OCI-LY1 (cell line): Measurements from ENCODE around the gene PPP6R1.

Experiments
- EZH2 ChIP-seq: fragments of 200-600 bp; sonication (generic), shearing (Covaris generic); IDR thresholded peaks from 2 replicates; pipeline ENCODE4 v1.8.0; 2017; ENCODE audit warnings: borderline replicate concordance, mixed run types, mild to moderate bottlenecking, antibody characterized with exemption, low read length, moderate library complexity, mixed read lengths
- TF ChIP-seq, protein P1 (sequence below): fragments of 200-600 bp; sonication (generic), shearing (Covaris generic); IDR thresholded peaks from 2 replicates; pipeline ENCODE4 v1.5.1; 2017; ENCODE audit warnings: mild to moderate bottlenecking, antibody characterized with exemption, low read length, moderate library complexity, mixed read lengths

DNA sequence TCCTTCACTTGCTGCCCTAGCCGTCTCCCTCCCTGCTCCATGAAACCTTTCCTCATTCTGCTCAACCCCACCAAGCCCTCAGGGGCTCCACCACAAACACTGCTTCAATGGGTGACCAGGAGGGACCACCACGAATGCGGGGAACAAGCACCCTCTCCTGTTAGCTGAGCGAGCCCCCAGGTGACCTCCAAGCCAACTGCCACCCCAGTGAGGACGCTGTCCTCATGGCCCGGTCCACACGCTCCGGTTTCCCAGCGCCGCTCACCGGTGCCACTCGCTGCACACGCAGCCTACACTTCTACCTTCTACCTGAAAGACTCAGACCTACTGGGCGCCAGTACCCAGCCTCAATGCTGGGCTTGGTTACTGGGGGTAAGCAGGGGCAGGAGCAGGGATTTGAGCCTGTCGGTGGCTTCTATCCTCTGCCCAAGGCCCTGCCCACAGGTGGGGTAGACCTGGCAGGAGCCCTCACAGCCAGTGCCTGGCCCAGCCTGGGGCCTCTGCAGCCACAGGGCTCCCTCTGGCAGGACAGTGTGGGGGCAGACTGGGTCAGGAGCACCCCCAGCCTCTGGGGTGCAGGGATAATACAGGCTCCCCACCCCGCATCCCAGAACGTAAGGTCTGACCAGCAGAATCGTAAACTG, 29.6 kb downstream of the PPP6R1 start:
- TF ChIP-seq, protein P1, sequence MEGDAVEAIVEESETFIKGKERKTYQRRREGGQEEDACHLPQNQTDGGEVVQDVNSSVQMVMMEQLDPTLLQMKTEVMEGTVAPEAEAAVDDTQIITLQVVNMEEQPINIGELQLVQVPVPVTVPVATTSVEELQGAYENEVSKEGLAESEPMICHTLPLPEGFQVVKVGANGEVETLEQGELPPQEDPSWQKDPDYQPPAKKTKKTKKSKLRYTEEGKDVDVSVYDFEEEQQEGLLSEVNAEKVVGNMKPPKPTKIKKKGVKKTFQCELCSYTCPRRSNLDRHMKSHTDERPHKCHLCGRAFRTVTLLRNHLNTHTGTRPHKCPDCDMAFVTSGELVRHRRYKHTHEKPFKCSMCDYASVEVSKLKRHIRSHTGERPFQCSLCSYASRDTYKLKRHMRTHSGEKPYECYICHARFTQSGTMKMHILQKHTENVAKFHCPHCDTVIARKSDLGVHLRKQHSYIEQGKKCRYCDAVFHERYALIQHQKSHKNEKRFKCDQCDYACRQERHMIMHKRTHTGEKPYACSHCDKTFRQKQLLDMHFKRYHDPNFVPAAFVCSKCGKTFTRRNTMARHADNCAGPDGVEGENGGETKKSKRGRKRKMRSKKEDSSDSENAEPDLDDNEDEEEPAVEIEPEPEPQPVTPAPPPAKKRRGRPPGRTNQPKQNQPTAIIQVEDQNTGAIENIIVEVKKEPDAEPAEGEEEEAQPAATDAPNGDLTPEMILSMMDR = no peak
- TF ChIP-seq EZH2 = no peak
